ENCODE data around the gene FADS2.

Gene FADS2

GRCh38 chr11:61905801-61906521, 77.9 kb downstream of the FADS2 start:
- TF ChIP-seq CTCF (IDR thresholded peaks at IDR 0.05): no peak

GRCh38 chr11:61906522-61906909, 78.4 kb downstream of the FADS2 start:
- TF ChIP-seq CTCF (IDR thresholded peaks at IDR 0.05): no peak

GRCh38 chr11:61907282-61907681, 79.2 kb downstream of the FADS2 start:
- TF ChIP-seq CTCF (IDR thresholded peaks at IDR 0.05): no peak

- TF ChIP-seq CTCF (IDR thresholded peaks at IDR 0.05): no peak
Measured at GRCh38 chr11:61907871-61908729, 80.0 kb downstream of the FADS2 start.

GRCh38 chr11:61908730-61909316, 80.7 kb downstream of the FADS2 start:
- TF ChIP-seq CTCF (IDR thresholded peaks at IDR 0.05): no peak

GRCh38 chr11:61910187-61911127, 82.4 kb downstream of the FADS2 start:
- TF ChIP-seq CTCF (IDR thresholded peaks at IDR 0.05): no peak
